IMR-90 (cell line): ENCODE measurements around the gene FUT7. TPM values are rescaled to one million over a fixed set of nuclear protein-coding genes. Genes with fewer than 3 reads are reported as not detected.

Experiments
- ATAC-seq: fragments of 200-7000 bp; cut with Tn5 transposase; 2 replicates; pipeline ENCODE4 v1.9.1; 2020; ENCODE audit warnings: low read depth, mild to moderate bottlenecking, moderate library complexity
- BruUV-seq: library from RNA; stranded (reverse); fragments of 400-500 nt; replicated peaks from 2 replicates; lab custom pipeline; 2021; lab: Mats Ljungman, UMichigan
- CTCF ChIA-PET: fragments of 300-600 bp; formaldehyde crosslinking; extraction: SDS; loops from one replicate; lab custom pipeline; 2021; ENCODE audit warnings: antibody characterized with exemption; lab: Yijun Ruan, JAX
- POLR2A ChIA-PET: fragments of 300-600 bp; sonication (Branson Sonifier 250); formaldehyde crosslinking; loops from one replicate; lab custom pipeline; 2022; ENCODE audit warnings: antibody characterized with exemption; ENCODE audit not compliant: unreplicated experiment; lab: Charles Lee
- DNase-seq: peaks from one replicate; pipeline ENCODE4 v3.0.0; 2013
- H2AFZ ChIP-seq: replicated peaks from 2 replicates; pipeline ENCODE3; 2013; ENCODE audit warnings: low read length, mild to moderate bottlenecking; ENCODE audit not compliant: poor library complexity
- H2AK5ac ChIP-seq: 2 replicates; pipeline ENCODE4 v1.6.1; 2013; ENCODE audit warnings: low read depth, low read length, inconsistent platforms
- H2AK9ac ChIP-seq: replicated peaks from 2 replicates; pipeline ENCODE3; 2013; ENCODE audit warnings: mild to moderate bottlenecking, low read depth, low read length, moderate library complexity; ENCODE audit not compliant: poor library complexity
- H2BK120ac ChIP-seq: 2 replicates; pipeline ENCODE4 v1.6.1; 2013; ENCODE audit warnings: low read depth, low read length, inconsistent platforms
- H2BK15ac ChIP-seq: 3 replicates; pipeline ENCODE4 v1.6.1; 2013; ENCODE audit warnings: low read depth, low read length, inconsistent platforms
- H2BK20ac ChIP-seq: 2 replicates; pipeline ENCODE4 v1.6.1; 2013; ENCODE audit warnings: low read depth, mild to moderate bottlenecking, inconsistent platforms, low read length, moderate library complexity
- H2BK5ac ChIP-seq: 2 replicates; pipeline ENCODE4 v1.6.1; 2013; ENCODE audit warnings: mild to moderate bottlenecking, low read depth, low read length, inconsistent platforms; ENCODE audit not compliant: poor library complexity, severe bottlenecking
- H3K14ac ChIP-seq: replicated peaks from 2 replicates; pipeline ENCODE4 v1.6.1; 2013; ENCODE audit warnings: low read depth, low read length, inconsistent platforms
- H3K18ac ChIP-seq: 2 replicates; pipeline ENCODE4 v1.6.1; 2013; ENCODE audit warnings: low read depth, low read length, control low read depth
- H3K23ac ChIP-seq: 2 replicates; pipeline ENCODE4 v1.6.1; 2013; ENCODE audit warnings: low read depth, low read length, inconsistent platforms
- H3K27ac ChIP-seq: 2 replicates; pipeline ENCODE4 v1.5.1; 2013; ENCODE audit warnings: mild to moderate bottlenecking, control low read depth, low read length; ENCODE audit not compliant: insufficient read depth
- H3K27me3 ChIP-seq: 2 replicates; pipeline ENCODE4 v1.6.1; 2013; ENCODE audit warnings: low read length; ENCODE audit not compliant: control insufficient read depth, insufficient read depth
- H3K36me3 ChIP-seq: 2 replicates; pipeline ENCODE4 v1.6.1; 2013; ENCODE audit warnings: low read length, mixed read lengths; ENCODE audit not compliant: control insufficient read depth, insufficient read depth
- H3K4ac ChIP-seq: 2 replicates; pipeline ENCODE4 v1.6.1; 2013; ENCODE audit warnings: low read depth, low read length, inconsistent platforms
- H3K4me1 ChIP-seq: 2 replicates; pipeline ENCODE4 v1.6.1; 2013; ENCODE audit warnings: low read length, mixed read lengths; ENCODE audit not compliant: control insufficient read depth, insufficient read depth
- H3K4me2 ChIP-seq: 2 replicates; pipeline ENCODE4 v1.6.1; 2013; ENCODE audit warnings: low read depth, mild to moderate bottlenecking, control low read depth, low read length, moderate library complexity
- H3K4me3 ChIP-seq: 2 replicates; pipeline ENCODE4 v1.5.1; 2013; ENCODE audit warnings: low read depth, mild to moderate bottlenecking, control low read depth, low read length, moderate library complexity; ENCODE audit not compliant: insufficient read depth
- H3K56ac ChIP-seq: 2 replicates; pipeline ENCODE4 v1.6.1; 2013; ENCODE audit warnings: low read length, inconsistent platforms; ENCODE audit not compliant: insufficient read depth; ENCODE audit errors: extremely low read depth
- H3K79me1 ChIP-seq, 2 experiments: 2 replicates each; pipeline ENCODE4 v1.6.1; 2013; ENCODE audit warnings: low read length in 2 of 2, inconsistent platforms in 1 of 2, low read depth in 1 of 2
- H3K9ac ChIP-seq: 2 replicates; pipeline ENCODE4 v1.6.1; 2013; ENCODE audit warnings: low read depth, low read length, control low read depth
- H3K9me1 ChIP-seq: 2 replicates; pipeline ENCODE4 v1.6.1; 2013; ENCODE audit warnings: low read length, inconsistent platforms; ENCODE audit not compliant: insufficient read depth
- H3K9me3 ChIP-seq: 2 replicates; pipeline ENCODE4 v1.6.1; 2013; ENCODE audit warnings: low read length; ENCODE audit not compliant: control insufficient read depth, insufficient read depth
- H4K20me1 ChIP-seq: 2 replicates; pipeline ENCODE4 v1.6.1; 2013; ENCODE audit warnings: low read length, inconsistent platforms; ENCODE audit not compliant: insufficient read depth
- H4K5ac ChIP-seq: 2 replicates; pipeline ENCODE4 v1.6.1; 2013; ENCODE audit warnings: mild to moderate bottlenecking, low read depth, low read length, control low read depth
- H4K8ac ChIP-seq, 2 experiments: 2 replicates each; pipeline ENCODE4 v1.6.1; 2013; ENCODE audit warnings: low read depth in 2 of 2, low read length in 2 of 2, control low read depth in 1 of 2, inconsistent platforms in 1 of 2
- H4K91ac ChIP-seq: 2 replicates; pipeline ENCODE4 v1.6.1; 2013; ENCODE audit warnings: low read depth, low read length, inconsistent platforms; ENCODE audit not compliant: insufficient read depth
- CEBPB ChIP-seq: IDR thresholded peaks from 2 replicates; pipeline ENCODE4 v1.6.1; 2012; ENCODE audit warnings: low read depth, low read length, improper control_type of control experiment
- MAFK ChIP-seq: IDR thresholded peaks from 2 replicates; pipeline ENCODE4 v1.6.1; 2012; ENCODE audit warnings: low read depth, low read length, improper control_type of control experiment
- MAZ ChIP-seq: IDR thresholded peaks from 2 replicates; pipeline ENCODE4 v1.6.1; 2012; ENCODE audit warnings: low read depth, mild to moderate bottlenecking, low read length, improper control_type of control experiment, moderate library complexity, borderline replicate concordance
- RAD21 ChIP-seq: IDR thresholded peaks from 2 replicates; pipeline ENCODE4 v1.6.1; 2012; ENCODE audit warnings: low read length, improper control_type of control experiment
- RFX5 ChIP-seq: IDR thresholded peaks from 2 replicates; pipeline ENCODE4 v1.8.0; 2012; ENCODE audit warnings: low read depth, mild to moderate bottlenecking, low read length, moderate library complexity
- WGBS, 2 experiments: methylation state at CpG; one replicate each; pipeline versions ENCODE4 v1.1.5 to v1.1.7; 2013; ENCODE audit warnings: missing lambda C conversion rate in 2 of 2; ENCODE audit not compliant: insufficient read length in 1 of 2; ENCODE audit errors: extremely low coverage in 2 of 2; 5-methylcytosine and 5-hydroxymethylcytosine counted together
- dilution Hi-C: fragments of 300-500 bp; cut with HindIII; formaldehyde crosslinking; loops from one replicate; pipeline ENCODE4 v1.14.3; 2018; ENCODE audit warnings: low sequenced_read_pairs; ENCODE audit not compliant: unreplicated experiment
- in situ Hi-C: fragments of 300-500 bp; cut with MboI; formaldehyde crosslinking; loops from 3 replicates; pipeline ENCODE4 v1.14.3; 2019; ENCODE audit warnings: low sequenced_read_pairs, inconsistent platforms, mixed read lengths
- intact Hi-C: fragments of 100-400 bp; cut with micrococcal nuclease; formaldehyde crosslinking; loops from 2 replicates; pipeline ENCODE4 v1.10.0; 2022
- polyA plus RNA-seq, 3 experiments: library from polyadenylated mRNA; depleted of rRNA; stranded (reverse); fragments of >200 nt; gene quantifications; 2 replicates each; pipeline ENCODE4 v1.2.3, GENCODE V29; 2012; ENCODE audit warnings: low replicate concordance in 1 of 3
- total RNA-seq: library from RNA; depleted of rRNA; stranded (reverse); fragments of >200 nt; gene quantifications from 2 replicates; pipeline ENCODE4 v1.2.3, GENCODE V29; 2012
- TF ChIP-seq, protein P1 (sequence below): conservative IDR thresholded peaks from 2 replicates; pipeline ENCODE4 v1.5.1; 2012; ENCODE audit warnings: mild to moderate bottlenecking, low read depth, low read length, improper control_type of control experiment
- TF ChIP-seq, protein P2 (sequence below): fragments of 150-350 bp; IDR thresholded peaks from 2 replicates; pipeline ENCODE4 v1.6.1; 2016; ENCODE audit warnings: low read depth, mild to moderate bottlenecking, low read length, moderate library complexity, borderline replicate concordance

Gene FUT7
- total and polyA plus RNA-seq, 2 of the 4 experiments (the other 2 are of a cell fraction) = not detected

DNA sequence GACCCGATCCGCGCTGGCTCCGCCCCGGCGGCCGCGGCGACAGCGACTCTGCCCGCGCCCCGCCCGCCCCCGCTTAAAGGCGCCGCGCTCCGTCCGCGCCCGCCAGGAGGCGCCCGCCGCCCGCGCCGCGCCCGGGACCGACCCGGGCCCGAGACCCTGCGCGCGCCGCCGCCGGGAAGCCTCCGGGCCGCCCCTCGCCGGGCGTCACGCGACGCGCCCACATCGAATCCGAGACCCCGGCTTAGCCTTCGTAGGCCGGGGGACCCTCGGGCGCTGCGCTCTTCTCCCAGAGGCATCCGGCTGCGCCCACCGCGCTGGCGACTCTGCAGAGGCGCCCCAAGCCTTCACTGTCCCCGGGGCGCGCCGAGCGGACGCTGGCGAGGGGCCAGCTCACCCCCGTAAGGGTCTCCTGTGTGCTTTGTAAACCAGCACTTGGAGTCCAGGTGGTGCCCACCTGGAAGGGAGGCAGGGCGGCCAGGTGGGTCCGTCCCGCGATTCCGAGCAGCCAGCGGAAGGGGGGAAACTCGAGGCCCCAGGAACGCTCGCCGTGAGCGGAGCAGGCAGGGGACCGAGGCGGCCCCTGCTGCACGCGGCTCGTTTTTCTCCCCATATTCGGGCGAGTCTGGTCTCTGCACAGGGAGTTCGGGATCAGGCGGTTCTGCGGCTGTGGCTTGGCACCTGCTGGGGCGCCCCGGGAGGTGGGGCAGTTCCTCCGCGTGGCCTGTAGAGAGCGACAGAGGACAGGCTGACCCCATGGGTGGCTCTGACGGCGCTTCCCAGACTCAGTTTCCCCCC, 3.4 kb downstream of the FUT7 start:
- in situ Hi-C loops = no loop called here
- DNase-seq (peak; percentile 11), ATAC-seq (peak; percentile 83)
- Histone ChIP-seq H3K9me3 (no peaks in the 10 kb centered on the region), H4K20me1 (no peaks in the 10 kb centered on the region; the same call in 1 of the 2 replicates), H2AK9ac (peak overlapping the region; percentile 90), H3K23ac (peak overlapping the region; percentile 59; the same call in 1 of the 2 replicates), H4K91ac (no peak overlapping the region), H2AK5ac (peak overlapping the region; percentile 30; the same call in 1 of the 2 replicates), H2AFZ (peak overlapping the region; percentile 92), H4K8ac (peak overlapping the region in 1 of 2 experiments; percentile 39; a peak in 1 of 4 replicates), H3K36me3 (no peaks in the 10 kb centered on the region), H4K5ac (peak overlapping the region; percentile 6; the same call in 1 of the 2 replicates), H3K9ac (peak overlapping the region; percentile 64), H3K27ac (no peak overlapping the region; the same call in 1 of the 2 replicates), H3K9me1 (peaks cover 4% of the 10 kb centered on the region; the same call in 1 of the 2 replicates), H3K4me2 (peak overlapping the region; percentile 85), H3K4ac (no peak overlapping the region), H2BK20ac (no peak overlapping the region), H3K14ac (no peak overlapping the region), H3K27me3 (no peaks in the 10 kb centered on the region; the same call in 1 of the 2 replicates), H3K4me1 (peaks cover 5% of the 10 kb centered on the region), H3K79me1 (peaks cover 0 to 7% of the 10 kb centered on the region in 2 experiments; a peak in 2 of 4 replicates), H2BK5ac (no peak overlapping the region), H3K4me3 (peak overlapping the region; percentile 88), H3K56ac (no peak overlapping the region), H2BK120ac (0 out of 2 replicates have a peak overlapping the region, but pooled peaks have one; percentile 23), H2BK15ac (no peak overlapping the region), H3K18ac (peak overlapping the region; percentile 19; the same call in 1 of the 2 replicates)
- TF ChIP-seq MAFK (no peak), RAD21 (0 out of 2 replicates have a peak, but pooled peaks have one; percentile 3), CEBPB (no peak), RFX5 (no peak), MAZ (peak; percentile 57; the same call in 1 of the 2 replicates)
- TF ChIP-seq, protein P1, sequence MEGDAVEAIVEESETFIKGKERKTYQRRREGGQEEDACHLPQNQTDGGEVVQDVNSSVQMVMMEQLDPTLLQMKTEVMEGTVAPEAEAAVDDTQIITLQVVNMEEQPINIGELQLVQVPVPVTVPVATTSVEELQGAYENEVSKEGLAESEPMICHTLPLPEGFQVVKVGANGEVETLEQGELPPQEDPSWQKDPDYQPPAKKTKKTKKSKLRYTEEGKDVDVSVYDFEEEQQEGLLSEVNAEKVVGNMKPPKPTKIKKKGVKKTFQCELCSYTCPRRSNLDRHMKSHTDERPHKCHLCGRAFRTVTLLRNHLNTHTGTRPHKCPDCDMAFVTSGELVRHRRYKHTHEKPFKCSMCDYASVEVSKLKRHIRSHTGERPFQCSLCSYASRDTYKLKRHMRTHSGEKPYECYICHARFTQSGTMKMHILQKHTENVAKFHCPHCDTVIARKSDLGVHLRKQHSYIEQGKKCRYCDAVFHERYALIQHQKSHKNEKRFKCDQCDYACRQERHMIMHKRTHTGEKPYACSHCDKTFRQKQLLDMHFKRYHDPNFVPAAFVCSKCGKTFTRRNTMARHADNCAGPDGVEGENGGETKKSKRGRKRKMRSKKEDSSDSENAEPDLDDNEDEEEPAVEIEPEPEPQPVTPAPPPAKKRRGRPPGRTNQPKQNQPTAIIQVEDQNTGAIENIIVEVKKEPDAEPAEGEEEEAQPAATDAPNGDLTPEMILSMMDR = peak; percentile 40
- TF ChIP-seq, protein P2, sequence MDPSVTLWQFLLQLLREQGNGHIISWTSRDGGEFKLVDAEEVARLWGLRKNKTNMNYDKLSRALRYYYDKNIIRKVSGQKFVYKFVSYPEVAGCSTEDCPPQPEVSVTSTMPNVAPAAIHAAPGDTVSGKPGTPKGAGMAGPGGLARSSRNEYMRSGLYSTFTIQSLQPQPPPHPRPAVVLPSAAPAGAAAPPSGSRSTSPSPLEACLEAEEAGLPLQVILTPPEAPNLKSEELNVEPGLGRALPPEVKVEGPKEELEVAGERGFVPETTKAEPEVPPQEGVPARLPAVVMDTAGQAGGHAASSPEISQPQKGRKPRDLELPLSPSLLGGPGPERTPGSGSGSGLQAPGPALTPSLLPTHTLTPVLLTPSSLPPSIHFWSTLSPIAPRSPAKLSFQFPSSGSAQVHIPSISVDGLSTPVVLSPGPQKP = no peak
- BruUV-seq = no TSS peak
- dilution Hi-C loops = no loop called here
- ChIA-PET CTCF (interaction anchor here (0.6 to 1.4 kb wide), 10 partner anchors 18 to 239 kb away, joined by 3 to 9 read pairs (median 3); partner anchors contain the start of genes AJM1, NPDC1 and PAXX), POLR2A (no interaction called here)
- 2% methylated on average over 54 of the region's 98 CpGs; no CpG with 5 or more reads in 1 of the 2 experiments for WGBS, 2 experiments
- intact Hi-C loops = loop anchor here (1.0 to 2.0 kb wide), 2 partner anchors 22 to 241 kb away; no protein-coding TSS in a partner anchor
